GM23338 (cell line): ENCODE results near the gene ABCF2. TPM values are rescaled to one million over a fixed set of nuclear protein-coding genes. Genes with fewer than 3 reads are reported as not detected.

Source experiments
- ATAC-seq: fragments of 200-7000 bp; cut with Tn5 transposase; 3 replicates; pipeline ENCODE4 v1.9.1; 2020
- DNase-seq: peaks from one replicate; pipeline ENCODE4 v3.0.0-alpha.2; 2015; ENCODE audit warnings: low spot score
- H2AFZ ChIP-seq: fragments of 200-600 bp; sonication (generic); 2 replicates; pipeline ENCODE4 v1.8.0; 2016; ENCODE audit warnings: antibody characterized with exemption, mild to moderate bottlenecking, moderate library complexity
- H3F3A ChIP-seq: fragments of 200-600 bp; sonication (generic); replicated peaks from 2 replicates; pipeline ENCODE4 v1.8.0; 2017; ENCODE audit warnings: antibody characterized with exemption, mixed run types, low read depth
- H3K27ac ChIP-seq: fragments of 200-600 bp; sonication (generic); 2 replicates; pipeline ENCODE4 v1.6.1; 2016; ENCODE audit warnings: low read depth
- H3K27me3 ChIP-seq: fragments of 200-600 bp; sonication (generic); 2 replicates; pipeline ENCODE4 v1.8.0; 2016; ENCODE audit warnings: mild to moderate bottlenecking, mixed run types, moderate library complexity; ENCODE audit not compliant: insufficient read depth
- H3K36me3 ChIP-seq: fragments of 200-600 bp; sonication (generic); 2 replicates; pipeline ENCODE4 v1.8.0; 2016; ENCODE audit warnings: mild to moderate bottlenecking; ENCODE audit not compliant: insufficient read depth
- H3K4me1 ChIP-seq: fragments of 200-600 bp; sonication (generic); 2 replicates; pipeline ENCODE4 v1.8.0; 2016; ENCODE audit warnings: mild to moderate bottlenecking, moderate library complexity; ENCODE audit not compliant: insufficient read depth
- H3K4me2 ChIP-seq: fragments of 200-600 bp; sonication (generic); 2 replicates; pipeline ENCODE4 v1.7.1; 2017; ENCODE audit warnings: mixed run types
- H3K4me3 ChIP-seq: fragments of 200-600 bp; sonication (generic); 2 replicates; pipeline ENCODE4 v1.6.1; 2016; ENCODE audit warnings: mixed run types
- H3K79me2 ChIP-seq: fragments of 200-600 bp; sonication (generic); replicated peaks from 2 replicates; pipeline ENCODE4 v1.8.0; 2017; ENCODE audit warnings: mild to moderate bottlenecking; ENCODE audit not compliant: insufficient read depth
- H3K9me2 ChIP-seq: fragments of 200-600 bp; sonication (generic); 2 replicates; pipeline ENCODE4 v1.8.0; 2017; ENCODE audit not compliant: insufficient read depth
- H4K20me1 ChIP-seq: fragments of 200-600 bp; sonication (generic); replicated peaks from 2 replicates; pipeline ENCODE4 v1.8.0; 2017; ENCODE audit warnings: mild to moderate bottlenecking; ENCODE audit not compliant: insufficient read depth
- H3K27ac Mint-ChIP-seq: 2 replicates; pipeline ENCODE4 v1.8.0; 2020; ENCODE audit warnings: inconsistent platforms, mild to moderate bottlenecking, moderate library complexity, mixed read lengths
- H3K27me3 Mint-ChIP-seq: 3 replicates; pipeline ENCODE4 v1.8.0; 2022; ENCODE audit warnings: low read depth, mild to moderate bottlenecking, moderate library complexity, mixed read lengths, inconsistent platforms; ENCODE audit not compliant: insufficient read depth, poor library complexity
- H3K36me3 Mint-ChIP-seq: 3 replicates; pipeline ENCODE4 v1.8.0; 2021; ENCODE audit warnings: low read depth, mild to moderate bottlenecking, inconsistent platforms, moderate library complexity, mixed read lengths
- H3K4me1 Mint-ChIP-seq: 3 replicates; pipeline ENCODE4 v1.8.0; 2020; ENCODE audit warnings: mild to moderate bottlenecking, inconsistent platforms, mixed read lengths
- H3K4me3 Mint-ChIP-seq: 3 replicates; pipeline ENCODE4 v1.8.0; 2021; ENCODE audit warnings: moderate library complexity, mild to moderate bottlenecking, inconsistent platforms, mixed read lengths
- H3K9me3 Mint-ChIP-seq: 3 replicates; pipeline ENCODE4 v1.8.0; 2020; ENCODE audit warnings: moderate library complexity, mild to moderate bottlenecking, inconsistent platforms, mixed read lengths
- CREB1 ChIP-seq: fragments of 250-450 bp; sonication (Bioruptor Pico); IDR thresholded peaks from 2 replicates; pipeline ENCODE4 v1.5.0; 2020; ENCODE audit warnings: low read depth, mild to moderate bottlenecking, moderate library complexity
- ETS1 ChIP-seq: IDR thresholded peaks from 2 replicates; pipeline ENCODE4 v1.6.1; 2016; ENCODE audit warnings: antibody characterized with exemption
- EZH2phosphoT487 ChIP-seq: fragments of 200-600 bp; sonication (generic); IDR thresholded peaks from one replicate; pipeline ENCODE4 v1.8.1; 2018; ENCODE audit warnings: antibody characterized with exemption; ENCODE audit not compliant: unreplicated experiment
- POLR2AphosphoS5 ChIP-seq: IDR thresholded peaks from 2 replicates; pipeline ENCODE4 v1.6.1; 2016; ENCODE audit warnings: antibody characterized with exemption, low read depth
- STAT1 ChIP-seq: IDR thresholded peaks from one replicate; pipeline ENCODE4 v1.6.1; 2016; ENCODE audit warnings: antibody characterized with exemption; ENCODE audit not compliant: unreplicated experiment
- ZNF114 ChIP-seq: fragments of 250-450 bp; sonication (Bioruptor Pico); IDR thresholded peaks from 2 replicates; pipeline ENCODE4 v1.5.0; 2020; ENCODE audit warnings: mild to moderate bottlenecking, moderate library complexity
- polyA plus RNA-seq: library from polyadenylated mRNA; unstranded; fragments of >200 nt; fragmentation: Nextera tagmentation; extraction: Ambion mirVana; gene quantifications from 2 replicates; pipeline ENCODE4 v1.2.1, GENCODE V29; 2016
- total RNA-seq: library from RNA; depleted of rRNA; stranded (reverse); fragments of >200 nt; shearing (Covaris generic); gene quantifications from 2 replicates; pipeline ENCODE4 v1.2.3, GENCODE V29; 2014
- TF ChIP-seq, protein P1 (sequence below): fragments of 250-450 bp; sonication (Bioruptor Pico); IDR thresholded peaks from 2 replicates; pipeline ENCODE4 v1.5.0; 2020; ENCODE audit warnings: mild to moderate bottlenecking, moderate library complexity

ABCF2 gene
- total and polyA plus RNA-seq, 2 experiments from 2014 or later: 18.7 to 58.7 TPM

DNA sequence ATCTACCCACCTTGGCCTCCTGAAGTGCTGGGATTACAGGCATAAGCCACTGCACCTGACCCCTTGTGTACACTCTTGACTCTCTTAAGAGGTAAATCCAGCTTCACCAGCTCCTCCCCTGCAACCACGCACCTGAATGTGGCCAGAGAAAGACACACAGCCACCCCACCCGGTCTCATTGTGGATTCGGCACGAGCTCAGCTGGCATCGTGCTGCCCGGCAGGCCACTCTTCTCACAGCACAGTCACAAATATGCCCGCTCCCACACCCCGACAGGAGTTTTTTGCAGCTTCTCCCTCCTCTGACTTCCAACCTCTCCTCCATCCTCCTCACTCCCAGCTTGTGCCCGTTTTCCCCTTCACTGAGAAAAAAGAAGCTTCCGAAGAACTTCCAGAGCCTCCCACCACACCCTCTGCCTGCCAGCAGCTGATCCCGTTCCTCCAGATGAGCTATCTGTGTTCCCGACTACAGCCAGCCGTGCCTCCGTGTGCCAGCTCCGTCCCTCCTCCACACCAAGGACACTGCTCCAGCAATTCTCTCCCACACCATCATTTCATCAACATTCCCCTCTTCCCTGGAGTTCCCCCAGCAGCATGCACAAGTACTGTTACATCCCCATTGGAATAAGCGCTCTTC, 29.5 kb upstream of the ABCF2 start (continued):
- TF ChIP-seq, protein P1, sequence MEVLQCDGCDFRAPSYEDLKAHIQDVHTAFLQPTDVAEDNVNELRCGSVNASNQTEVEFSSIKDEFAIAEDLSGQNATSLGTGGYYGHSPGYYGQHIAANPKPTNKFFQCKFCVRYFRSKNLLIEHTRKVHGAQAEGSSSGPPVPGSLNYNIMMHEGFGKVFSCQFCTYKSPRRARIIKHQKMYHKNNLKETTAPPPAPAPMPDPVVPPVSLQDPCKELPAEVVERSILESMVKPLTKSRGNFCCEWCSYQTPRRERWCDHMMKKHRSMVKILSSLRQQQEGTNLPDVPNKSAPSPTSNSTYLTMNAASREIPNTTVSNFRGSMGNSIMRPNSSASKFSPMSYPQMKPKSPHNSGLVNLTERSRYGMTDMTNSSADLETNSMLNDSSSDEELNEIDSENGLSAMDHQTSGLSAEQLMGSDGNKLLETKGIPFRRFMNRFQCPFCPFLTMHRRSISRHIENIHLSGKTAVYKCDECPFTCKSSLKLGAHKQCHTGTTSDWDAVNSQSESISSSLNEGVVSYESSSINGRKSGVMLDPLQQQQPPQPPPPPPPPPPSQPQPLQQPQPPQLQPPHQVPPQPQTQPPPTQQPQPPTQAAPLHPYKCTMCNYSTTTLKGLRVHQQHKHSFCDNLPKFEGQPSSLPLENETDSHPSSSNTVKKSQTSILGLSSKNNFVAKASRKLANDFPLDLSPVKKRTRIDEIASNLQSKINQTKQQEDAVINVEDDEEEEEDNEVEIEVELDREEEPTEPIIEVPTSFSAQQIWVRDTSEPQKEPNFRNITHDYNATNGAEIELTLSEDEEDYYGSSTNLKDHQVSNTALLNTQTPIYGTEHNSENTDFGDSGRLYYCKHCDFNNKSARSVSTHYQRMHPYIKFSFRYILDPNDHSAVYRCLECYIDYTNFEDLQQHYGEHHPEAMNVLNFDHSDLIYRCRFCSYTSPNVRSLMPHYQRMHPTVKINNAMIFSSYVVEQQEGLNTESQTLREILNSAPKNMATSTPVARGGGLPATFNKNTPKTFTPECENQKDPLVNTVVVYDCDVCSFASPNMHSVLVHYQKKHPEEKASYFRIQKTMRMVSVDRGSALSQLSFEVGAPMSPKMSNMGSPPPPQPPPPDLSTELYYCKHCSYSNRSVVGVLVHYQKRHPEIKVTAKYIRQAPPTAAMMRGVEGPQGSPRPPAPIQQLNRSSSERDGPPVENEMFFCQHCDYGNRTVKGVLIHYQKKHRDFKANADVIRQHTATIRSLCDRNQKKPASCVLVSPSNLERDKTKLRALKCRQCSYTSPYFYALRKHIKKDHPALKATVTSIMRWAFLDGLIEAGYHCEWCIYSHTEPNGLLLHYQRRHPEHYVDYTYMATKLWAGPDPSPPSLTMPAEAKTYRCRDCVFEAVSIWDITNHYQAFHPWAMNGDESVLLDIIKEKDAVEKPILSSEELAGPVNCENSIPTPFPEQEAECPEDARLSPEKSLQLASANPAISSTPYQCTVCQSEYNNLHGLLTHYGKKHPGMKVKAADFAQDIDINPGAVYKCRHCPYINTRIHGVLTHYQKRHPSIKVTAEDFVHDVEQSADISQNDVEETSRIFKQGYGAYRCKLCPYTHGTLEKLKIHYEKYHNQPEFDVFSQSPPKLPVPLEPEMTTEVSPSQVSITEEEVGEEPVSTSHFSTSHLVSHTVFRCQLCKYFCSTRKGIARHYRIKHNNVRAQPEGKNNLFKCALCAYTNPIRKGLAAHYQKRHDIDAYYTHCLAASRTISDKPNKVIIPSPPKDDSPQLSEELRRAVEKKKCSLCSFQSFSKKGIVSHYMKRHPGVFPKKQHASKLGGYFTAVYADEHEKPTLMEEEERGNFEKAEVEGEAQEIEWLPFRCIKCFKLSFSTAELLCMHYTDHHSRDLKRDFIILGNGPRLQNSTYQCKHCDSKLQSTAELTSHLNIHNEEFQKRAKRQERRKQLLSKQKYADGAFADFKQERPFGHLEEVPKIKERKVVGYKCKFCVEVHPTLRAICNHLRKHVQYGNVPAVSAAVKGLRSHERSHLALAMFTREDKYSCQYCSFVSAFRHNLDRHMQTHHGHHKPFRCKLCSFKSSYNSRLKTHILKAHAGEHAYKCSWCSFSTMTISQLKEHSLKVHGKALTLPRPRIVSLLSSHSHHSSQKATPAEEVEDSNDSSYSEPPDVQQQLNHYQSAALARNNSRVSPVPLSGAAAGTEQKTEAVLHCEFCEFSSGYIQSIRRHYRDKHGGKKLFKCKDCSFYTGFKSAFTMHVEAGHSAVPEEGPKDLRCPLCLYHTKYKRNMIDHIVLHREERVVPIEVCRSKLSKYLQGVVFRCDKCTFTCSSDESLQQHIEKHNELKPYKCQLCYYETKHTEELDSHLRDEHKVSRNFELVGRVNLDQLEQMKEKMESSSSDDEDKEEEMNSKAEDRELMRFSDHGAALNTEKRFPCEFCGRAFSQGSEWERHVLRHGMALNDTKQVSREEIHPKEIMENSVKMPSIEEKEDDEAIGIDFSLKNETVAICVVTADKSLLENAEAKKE: no peak
- TF ChIP-seq STAT1 (no peak), ETS1 (no peak), ZNF114 (no peak)

DNA sequence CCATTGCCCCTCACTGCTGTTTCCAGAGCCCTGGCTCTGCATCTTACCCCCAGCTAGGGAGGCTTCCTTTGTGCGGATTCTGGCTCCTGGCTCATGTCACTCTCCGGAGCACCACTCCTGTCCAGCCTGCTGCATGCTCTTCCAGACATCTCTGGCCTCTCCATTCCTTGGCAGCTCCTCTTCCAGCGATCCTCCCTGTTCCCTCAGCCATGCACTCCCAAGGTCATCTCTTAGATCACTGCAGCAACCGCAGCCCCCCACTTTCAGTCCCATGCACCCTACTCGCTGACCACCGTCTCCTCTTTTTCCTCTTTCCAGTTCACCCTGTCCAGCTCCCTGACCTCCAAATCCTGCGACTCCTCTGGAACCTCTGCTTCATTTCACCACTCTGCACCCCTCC, 28.4 kb upstream of the ABCF2 start:
- Mint-ChIP-seq H3K4me3 (no peak overlapping the region; the same call in 2 of the 3 replicates), H3K27me3 (peaks cover 52% of the 10 kb centered on the region), H3K4me1 (peaks cover 41% of the 10 kb centered on the region), H3K9me3 (no peaks in the 10 kb centered on the region), H3K27ac (no peak overlapping the region), H3K36me3 (no peaks in the 10 kb centered on the region; the same call in 2 of the 3 replicates)
- Histone ChIP-seq H2AFZ (no peak overlapping the region), H3K27ac (no peak overlapping the region), H3K4me3 (no peak overlapping the region), H3K4me1 (peaks cover 19% of the 10 kb centered on the region), H4K20me1 (no peaks in the 10 kb centered on the region), H3K79me2 (no peaks in the 10 kb centered on the region), H3K4me2 (no peak overlapping the region), H3K9me2 (no peaks in the 10 kb centered on the region), H3F3A (peaks cover 5% of the 10 kb centered on the region), H3K36me3 (no peaks in the 10 kb centered on the region), H3K27me3 (peaks cover 34% of the 10 kb centered on the region)
- TF ChIP-seq CREB1 (CRISPR knock-in tag) (no peak), EZH2phosphoT487 (no peak), POLR2AphosphoS5 (no peak)
- TF ChIP-seq, protein P1: no peak
- DNase-seq (no peak), ATAC-seq (no peak)
